ENCODE data around the gene POPDC2. TPM values are rescaled to one million over a fixed set of nuclear protein-coding genes. Genes with fewer than 3 reads are reported as not detected.

POPDC2 gene
- total and polyA plus RNA-seq, 2 donors from 2014 or later: 3.2 to 7.3 TPM

- Histone ChIP-seq H3K4me3 (ENCODE audit: low read length in 3 of 3) (no peak overlapping the region), H3K9me3 (ENCODE audit: control insufficient read depth in 2 of 3, insufficient read depth in 1 of 3, low read length in 3 of 3) (no peaks in the 10 kb centered on the region), H3K9ac (ENCODE audit: low read length in 3 of 3) (no peak overlapping the region), H3K36me3 (ENCODE audit: control insufficient read depth in 2 of 3, insufficient read depth in 3 of 3, low read length in 3 of 3) (no peaks in the 10 kb centered on the region), H3K27ac (ENCODE audit: low read depth in 2 of 2, low read length in 2 of 2) (no peak overlapping the region), H3K27me3 (ENCODE audit: control insufficient read depth, insufficient read depth, low read length) (no peaks in the 10 kb centered on the region), H3K4me1 (ENCODE audit: control insufficient read depth in 2 of 3, insufficient read depth in 2 of 3, low read depth in 1 of 3, low read length in 3 of 3) (peaks cover 0 to 2% (median 0%) of the 10 kb centered on the region in 3 donors)
- DNase-seq (no peak), FAIRE-seq (no peak)
- no peak for TF ChIP-seq CTCF (IDR thresholded peaks at IDR 0.05; ENCODE audit: borderline replicate concordance, extremely low read depth, insufficient read depth)
- intact Hi-C loops (cut with DNase I): no loop called here
Observed at GRCh38 chr3:119625451-119626153, 34.8 kb downstream of the POPDC2 start.

GRCh38 chr3:119624002-119624720, 36.2 kb downstream of the POPDC2 start:
- intact Hi-C loops (cut with DNase I): no loop called here
- H3K4me1 ChIP-seq (ENCODE audit: control insufficient read depth in 2 of 3, insufficient read depth in 2 of 3, low read depth in 1 of 3, low read length in 3 of 3): peaks cover 0 to 2% (median 0%) of the 10 kb centered on the region in 3 donors
- no peak for FAIRE-seq

DNA sequence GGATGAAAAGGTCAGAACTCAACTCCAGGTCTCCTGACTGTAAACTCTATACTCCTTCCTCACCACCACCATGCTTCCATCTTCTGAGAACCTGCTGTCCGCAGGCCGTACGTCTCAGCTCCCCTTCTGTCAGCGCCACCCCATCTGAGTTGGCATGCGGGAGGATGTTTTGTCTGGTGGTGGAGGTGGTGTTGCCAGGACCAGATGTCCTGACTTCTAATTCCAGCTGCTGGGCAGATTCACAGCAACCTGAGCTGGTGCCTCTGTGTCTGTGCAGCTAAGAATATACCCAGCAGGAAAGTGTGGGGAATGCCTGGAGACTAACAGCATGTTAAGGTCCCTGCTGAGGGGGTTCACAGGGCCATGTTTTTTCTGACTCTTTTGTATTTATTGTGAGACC, 39.5 kb downstream of the POPDC2 start:
- no peaks in the 10 kb centered on the region for H3K27me3 ChIP-seq (ENCODE audit: control insufficient read depth, insufficient read depth, low read length)
- FAIRE-seq (no peak), DNase-seq (peak in 1 of 5 donors; percentile 12)
- TF ChIP-seq CTCF (IDR thresholded peaks at IDR 0.05; ENCODE audit: borderline replicate concordance, extremely low read depth, insufficient read depth): no peak
- H3K4me1 ChIP-seq (ENCODE audit: control insufficient read depth in 2 of 3, insufficient read depth in 2 of 3, low read depth in 1 of 3, low read length in 3 of 3): no peaks in the 10 kb centered on the region
- no peaks in the 10 kb centered on the region for H3K36me3 ChIP-seq (ENCODE audit: control insufficient read depth in 2 of 3, insufficient read depth in 3 of 3, low read length in 3 of 3)
- no peak overlapping the region for H3K4me3 ChIP-seq (ENCODE audit: low read length in 3 of 3)
- H3K27ac ChIP-seq (ENCODE audit: low read depth in 2 of 2, low read length in 2 of 2): no peak overlapping the region
- intact Hi-C loops (cut with DNase I): no loop called here
- H3K9me3 ChIP-seq (ENCODE audit: control insufficient read depth in 2 of 3, insufficient read depth in 1 of 3, low read length in 3 of 3): no peaks in the 10 kb centered on the region
- no peak overlapping the region for H3K9ac ChIP-seq (ENCODE audit: low read length in 3 of 3)

More at GRCh38 chr3:119624002-119624720, 36.2 kb downstream of the POPDC2 start:
- no peak overlapping the region for H3K9ac ChIP-seq (ENCODE audit: low read length in 3 of 3)
- no peak for TF ChIP-seq CTCF (IDR thresholded peaks at IDR 0.05; ENCODE audit: borderline replicate concordance, extremely low read depth, insufficient read depth)
- DNase-seq: no peak
- no peak overlapping the region for H3K4me3 ChIP-seq (ENCODE audit: low read length in 3 of 3)
- H3K9me3 ChIP-seq (ENCODE audit: control insufficient read depth in 2 of 3, insufficient read depth in 1 of 3, low read length in 3 of 3): no peaks in the 10 kb centered on the region
- H3K27ac ChIP-seq (ENCODE audit: low read depth in 2 of 2, low read length in 2 of 2): no peak overlapping the region
- H3K36me3 ChIP-seq (ENCODE audit: control insufficient read depth in 2 of 3, insufficient read depth in 3 of 3, low read length in 3 of 3): no peaks in the 10 kb centered on the region
- no peaks in the 10 kb centered on the region for H3K27me3 ChIP-seq (ENCODE audit: control insufficient read depth, insufficient read depth, low read length)

All from kidney (tissue), 14 donors.